Gastrocnemius medialis (tissue), 4 donors: ENCODE data around the gene ZFP36L1.

ENCODE experiments used
- POLR2A ChIP-seq, 2 donors: fragments of 450-650 bp; IDR thresholded peaks; one replicate each; pipeline ENCODE4 v1.6.1; 2017; ENCODE audit warnings: antibody characterized with exemption in 2 of 2, mild to moderate bottlenecking in 2 of 2, moderate library complexity in 2 of 2
- TF ChIP-seq, protein P1 (sequence below), 5 experiments: fragments of 450-650 bp in 3 of 5; fragments of 200-600 bp in 2 of 5; sonication (generic) in 2 of 5; IDR thresholded peaks in 4 of 5; conservative IDR thresholded peaks in 1 of 5; 1 replicate in 4 of 5; 2 replicates in 1 of 5; pipeline ENCODE4 v1.5.1; 2016 to 2019; ENCODE audit warnings: antibody characterized with exemption in 5 of 5, mild to moderate bottlenecking in 3 of 5, moderate library complexity in 3 of 5

DNA sequence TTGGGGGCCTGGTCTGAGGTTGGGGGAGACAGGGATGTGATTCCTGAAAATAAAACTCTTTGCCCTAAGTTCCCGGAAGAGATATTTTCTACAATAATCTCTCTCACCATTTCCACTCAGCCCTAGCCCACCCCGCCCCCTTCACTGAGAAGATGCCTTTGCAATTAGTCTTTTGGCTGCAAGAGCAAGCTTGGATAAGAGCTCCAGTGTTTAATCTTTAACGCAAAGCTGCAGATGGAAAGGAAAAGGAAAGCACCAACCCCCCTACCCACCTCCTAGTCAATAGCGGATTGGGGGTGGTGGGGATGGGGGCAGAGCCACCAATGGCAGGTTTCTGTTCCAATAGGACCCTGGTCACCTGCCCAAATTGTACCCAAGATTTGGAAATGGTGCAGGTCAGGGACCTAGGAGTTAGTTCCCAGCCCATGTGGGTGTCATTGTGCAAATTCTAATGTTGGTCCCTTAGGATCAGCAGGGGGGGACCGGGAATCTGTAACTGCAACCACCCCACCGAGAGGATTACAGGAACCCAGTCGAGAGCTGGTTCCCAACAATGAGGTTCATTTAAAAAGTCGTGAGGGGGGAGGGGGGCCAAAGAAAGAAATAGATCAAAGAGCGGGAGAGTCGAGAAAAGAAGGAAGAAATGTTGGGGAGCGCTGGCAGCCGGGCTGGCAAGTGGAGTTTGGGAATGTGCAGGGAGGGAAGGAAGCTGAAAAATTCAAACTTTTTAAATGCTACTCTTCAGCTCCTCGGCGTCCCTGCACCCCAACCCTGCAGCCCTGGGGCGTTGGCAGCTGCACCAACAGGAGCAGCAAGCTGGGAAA is 1.6 kb downstream of the ZFP36L1 start:
- TF ChIP-seq, protein P1, sequence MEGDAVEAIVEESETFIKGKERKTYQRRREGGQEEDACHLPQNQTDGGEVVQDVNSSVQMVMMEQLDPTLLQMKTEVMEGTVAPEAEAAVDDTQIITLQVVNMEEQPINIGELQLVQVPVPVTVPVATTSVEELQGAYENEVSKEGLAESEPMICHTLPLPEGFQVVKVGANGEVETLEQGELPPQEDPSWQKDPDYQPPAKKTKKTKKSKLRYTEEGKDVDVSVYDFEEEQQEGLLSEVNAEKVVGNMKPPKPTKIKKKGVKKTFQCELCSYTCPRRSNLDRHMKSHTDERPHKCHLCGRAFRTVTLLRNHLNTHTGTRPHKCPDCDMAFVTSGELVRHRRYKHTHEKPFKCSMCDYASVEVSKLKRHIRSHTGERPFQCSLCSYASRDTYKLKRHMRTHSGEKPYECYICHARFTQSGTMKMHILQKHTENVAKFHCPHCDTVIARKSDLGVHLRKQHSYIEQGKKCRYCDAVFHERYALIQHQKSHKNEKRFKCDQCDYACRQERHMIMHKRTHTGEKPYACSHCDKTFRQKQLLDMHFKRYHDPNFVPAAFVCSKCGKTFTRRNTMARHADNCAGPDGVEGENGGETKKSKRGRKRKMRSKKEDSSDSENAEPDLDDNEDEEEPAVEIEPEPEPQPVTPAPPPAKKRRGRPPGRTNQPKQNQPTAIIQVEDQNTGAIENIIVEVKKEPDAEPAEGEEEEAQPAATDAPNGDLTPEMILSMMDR (IDR thresholded peaks at IDR 0.05 in 4 of 5, conservative IDR thresholded peaks at IDR 0.05 in 1 of 5), result no peak
- TF ChIP-seq POLR2A (IDR thresholded peaks at IDR 0.05), result no peak
